Endodermal cell (in vitro differentiated cells): ENCODE results near the gene RSBN1. TPM values are rescaled to one million over a fixed set of nuclear protein-coding genes. Genes with fewer than 3 reads are reported as not detected.
A peak's percentile ranks its signal among the peaks of the same experiment; 100 is the strongest.

Source experiments
- DNase-seq: peaks from one replicate; pipeline ENCODE4 v3.0.0-alpha.2; 2017
- H3K27ac ChIP-seq: 2 replicates; pipeline ENCODE4 v1.5.1; 2013; ENCODE audit warnings: mild to moderate bottlenecking, low read depth, low read length, moderate library complexity
- H3K27me3 ChIP-seq: 2 replicates; pipeline ENCODE4 v1.6.1; 2013; ENCODE audit warnings: mild to moderate bottlenecking, low read length, moderate library complexity; ENCODE audit not compliant: insufficient read depth, control insufficient read depth, poor library complexity, severe bottlenecking
- H3K36me3 ChIP-seq: 2 replicates; pipeline ENCODE4 v1.7.0; 2013; ENCODE audit warnings: mild to moderate bottlenecking, low read length, moderate library complexity; ENCODE audit not compliant: control insufficient read depth, insufficient read depth
- H3K4me1 ChIP-seq: one replicate; pipeline ENCODE4 v1.7.0; 2013; ENCODE audit warnings: low read length; ENCODE audit not compliant: control insufficient read depth, insufficient read depth
- H3K4me3 ChIP-seq: 2 replicates; pipeline ENCODE4 v1.5.1; 2013; ENCODE audit warnings: mild to moderate bottlenecking, low read length, moderate library complexity
- H3K9ac ChIP-seq: 2 replicates; pipeline ENCODE4 v1.6.1; 2013; ENCODE audit warnings: mild to moderate bottlenecking, low read length, moderate library complexity; ENCODE audit not compliant: poor library complexity, severe bottlenecking; ENCODE audit errors: extremely low read depth
- H3K9me3 ChIP-seq: 2 replicates; pipeline ENCODE4 v1.6.1; 2013; ENCODE audit warnings: mild to moderate bottlenecking, low read length, moderate library complexity; ENCODE audit not compliant: control insufficient read depth
- H3K27ac Mint-ChIP-seq: 2 replicates; pipeline ENCODE4 v1.8.0; 2020; ENCODE audit warnings: mixed read lengths
- H3K27me3 Mint-ChIP-seq: 2 replicates; pipeline ENCODE4 v1.8.0; 2021; ENCODE audit warnings: mild to moderate bottlenecking, mixed read lengths; ENCODE audit not compliant: insufficient read depth
- H3K36me3 Mint-ChIP-seq: 2 replicates; pipeline ENCODE4 v1.8.0; 2020; ENCODE audit warnings: low read depth, mixed read lengths
- H3K4me1 Mint-ChIP-seq: 2 replicates; pipeline ENCODE4 v1.8.0; 2020; ENCODE audit warnings: mixed read lengths
- H3K4me3 Mint-ChIP-seq: 2 replicates; pipeline ENCODE4 v1.8.0; 2020; ENCODE audit warnings: mild to moderate bottlenecking, moderate library complexity, mixed read lengths
- H3K9me3 Mint-ChIP-seq: 2 replicates; pipeline ENCODE4 v1.8.0; 2020; ENCODE audit warnings: mild to moderate bottlenecking, mixed read lengths
- WGBS, 2 experiments: methylation state at CpG; one replicate each; pipeline versions ENCODE4 v1.1.5 to v1.1.7; 2013; ENCODE audit warnings: missing lambda C conversion rate in 2 of 2, mixed read lengths in 1 of 2; ENCODE audit not compliant: insufficient coverage in 1 of 2, insufficient read length in 1 of 2; 5-methylcytosine and 5-hydroxymethylcytosine counted together
- total RNA-seq, 2 donors: library from RNA; stranded (reverse); fragmentation: NEBNext Ultra II Directional in 1 of 2; extraction: Animal tissue kit (Norgen Biotek cat#: 25700) in 1 of 2; gene quantifications; 2 replicates in 1 of 2; 3 replicates in 1 of 2; pipeline ENCODE4 v1.2.1, GENCODE V29; 2021
- TF ChIP-seq, protein P1 (sequence below): fragments of 200-600 bp; sonication (generic); conservative IDR thresholded peaks from 2 replicates; pipeline ENCODE4 v1.5.0; 2021; ENCODE audit warnings: antibody characterized with exemption, mild to moderate bottlenecking

RSBN1 gene
- total RNA-seq, 2 donors from 2014 or later, result 13.7 to 17.5 TPM

DNA sequence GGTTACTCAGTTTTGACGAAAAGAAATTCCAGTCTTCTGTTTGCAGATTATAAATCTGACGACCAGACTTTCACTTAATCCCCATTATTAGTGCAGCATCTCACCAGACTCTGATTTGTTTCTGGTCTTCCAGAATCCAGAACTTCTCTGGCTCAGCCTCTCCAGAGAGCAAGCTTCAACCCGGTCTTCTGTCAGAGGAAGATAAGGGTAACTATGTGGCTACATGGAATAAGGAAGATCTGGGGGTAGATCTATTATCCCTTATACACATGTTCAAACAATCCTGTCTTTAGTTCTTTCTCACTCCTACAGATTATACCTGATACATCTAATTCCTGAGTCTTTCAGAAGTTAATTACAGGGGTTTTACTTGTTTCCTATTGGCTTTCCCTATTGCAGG, 62.9 kb downstream of the RSBN1 start:
- no peak for DNase-seq
- Histone ChIP-seq H3K36me3 (peaks cover 74% of the 10 kb centered on the region), H3K4me1 (no peaks in the 10 kb centered on the region), H3K9me3 (peaks cover 30% of the 10 kb centered on the region), H3K4me3 (no peak overlapping the region), H3K27me3 (no peaks in the 10 kb centered on the region), H3K27ac (no peak overlapping the region), H3K9ac (no peak overlapping the region)
- no peak overlapping the region for H3K27ac Mint-ChIP-seq
- H3K36me3 Mint-ChIP-seq, result peaks cover 65% of the 10 kb centered on the region
- 86 to 97% methylated on average over 2 to 3 of the region's 3 CpGs for WGBS, 2 experiments
- TF ChIP-seq, protein P1, sequence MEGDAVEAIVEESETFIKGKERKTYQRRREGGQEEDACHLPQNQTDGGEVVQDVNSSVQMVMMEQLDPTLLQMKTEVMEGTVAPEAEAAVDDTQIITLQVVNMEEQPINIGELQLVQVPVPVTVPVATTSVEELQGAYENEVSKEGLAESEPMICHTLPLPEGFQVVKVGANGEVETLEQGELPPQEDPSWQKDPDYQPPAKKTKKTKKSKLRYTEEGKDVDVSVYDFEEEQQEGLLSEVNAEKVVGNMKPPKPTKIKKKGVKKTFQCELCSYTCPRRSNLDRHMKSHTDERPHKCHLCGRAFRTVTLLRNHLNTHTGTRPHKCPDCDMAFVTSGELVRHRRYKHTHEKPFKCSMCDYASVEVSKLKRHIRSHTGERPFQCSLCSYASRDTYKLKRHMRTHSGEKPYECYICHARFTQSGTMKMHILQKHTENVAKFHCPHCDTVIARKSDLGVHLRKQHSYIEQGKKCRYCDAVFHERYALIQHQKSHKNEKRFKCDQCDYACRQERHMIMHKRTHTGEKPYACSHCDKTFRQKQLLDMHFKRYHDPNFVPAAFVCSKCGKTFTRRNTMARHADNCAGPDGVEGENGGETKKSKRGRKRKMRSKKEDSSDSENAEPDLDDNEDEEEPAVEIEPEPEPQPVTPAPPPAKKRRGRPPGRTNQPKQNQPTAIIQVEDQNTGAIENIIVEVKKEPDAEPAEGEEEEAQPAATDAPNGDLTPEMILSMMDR, result no peak
- H3K4me1 Mint-ChIP-seq, result no peaks in the 10 kb centered on the region
- H3K9me3 Mint-ChIP-seq, result peaks cover 24% of the 10 kb centered on the region
- H3K4me3 Mint-ChIP-seq, result no peak overlapping the region
- no peaks in the 10 kb centered on the region for H3K27me3 Mint-ChIP-seq

DNA sequence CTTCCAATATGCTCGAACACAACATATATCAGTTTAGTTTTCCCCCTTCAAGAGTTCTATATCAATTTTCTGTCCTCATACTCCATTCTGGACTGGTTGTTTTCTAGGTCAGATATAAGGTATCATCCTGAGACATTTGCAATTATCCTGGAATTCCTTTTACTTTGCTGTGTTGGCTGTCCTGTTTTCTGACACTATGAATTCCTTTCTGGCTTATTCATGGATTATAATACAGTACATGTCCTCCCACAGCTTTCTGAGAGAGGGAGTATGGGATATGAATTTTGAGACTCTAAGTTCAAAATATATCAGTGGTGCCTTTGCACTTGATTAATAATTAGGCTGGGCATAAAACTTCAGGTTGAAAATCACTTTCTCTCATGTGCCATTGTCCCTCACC, 64.9 kb downstream of the RSBN1 start:
- TF ChIP-seq, protein P1, result no peak
- Mint-ChIP-seq H3K36me3 (peaks cover 62% of the 10 kb centered on the region), H3K4me3 (no peak overlapping the region), H3K27me3 (no peaks in the 10 kb centered on the region), H3K9me3 (peaks cover 24% of the 10 kb centered on the region), H3K4me1 (no peaks in the 10 kb centered on the region), H3K27ac (no peak overlapping the region)
- WGBS, 2 experiments, result 86 to 100% methylated on average over 1 of the region's 1 CpG
- Histone ChIP-seq H3K27ac (no peak overlapping the region), H3K4me1 (no peaks in the 10 kb centered on the region), H3K27me3 (no peaks in the 10 kb centered on the region), H3K4me3 (no peak overlapping the region), H3K9ac (no peak overlapping the region), H3K36me3 (peaks cover 61% of the 10 kb centered on the region), H3K9me3 (peaks cover 30% of the 10 kb centered on the region)
- DNase-seq, result no peak

DNA sequence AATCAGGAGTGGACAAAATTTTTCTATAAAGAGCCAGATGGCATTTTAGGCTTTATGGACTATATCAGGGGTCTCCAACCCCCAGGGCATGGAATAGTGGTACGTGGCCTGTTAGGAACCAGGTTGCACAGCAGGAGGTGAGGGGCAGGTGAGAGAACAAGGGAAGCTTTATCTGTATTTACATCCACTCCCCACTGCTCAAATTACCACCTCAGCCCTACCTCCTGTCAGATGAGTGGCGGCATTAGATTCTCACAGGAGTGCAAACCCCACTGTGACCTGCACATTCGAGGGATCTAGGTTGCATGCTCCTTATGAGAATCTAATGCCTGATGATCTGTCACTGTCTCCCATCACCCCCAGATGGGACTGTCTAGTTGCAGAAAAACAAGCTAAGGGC, 66.9 kb downstream of the RSBN1 start:
- Histone ChIP-seq H3K9ac (no peak overlapping the region), H3K4me1 (no peaks in the 10 kb centered on the region), H3K27me3 (no peaks in the 10 kb centered on the region), H3K4me3 (no peak overlapping the region), H3K36me3 (peaks cover 51% of the 10 kb centered on the region), H3K9me3 (peaks cover 26% of the 10 kb centered on the region), H3K27ac (no peak overlapping the region)
- Mint-ChIP-seq H3K9me3 (peaks cover 24% of the 10 kb centered on the region), H3K27me3 (no peaks in the 10 kb centered on the region), H3K4me3 (no peak overlapping the region), H3K36me3 (peaks cover 54% of the 10 kb centered on the region), H3K4me1 (no peaks in the 10 kb centered on the region), H3K27ac (no peak overlapping the region)
- DNase-seq, result peak; percentile 51
- 84% methylated on average over 3 of the region's 3 CpGs; no CpG with 5 or more reads in 1 of the 2 experiments for WGBS, 2 experiments
- TF ChIP-seq, protein P1, result no peak
